GM12872 (cell line): ENCODE results near the gene HS3ST3B1.

ENCODE experiments used
- CTCF ChIP-seq: IDR thresholded peaks from 3 replicates; pipeline ENCODE4 v1.5.1; 2011; ENCODE audit warnings: low read depth, mild to moderate bottlenecking, low read length, moderate library complexity; ENCODE audit not compliant: insufficient read depth

Gene HS3ST3B1

GRCh38 chr17:14398766-14399165, 97.9 kb downstream of the HS3ST3B1 start:
- no peak for TF ChIP-seq CTCF
